Renal pelvis (tissue), 4 donors: ENCODE measurements around the gene MFSD12. TPM values are rescaled to one million over a fixed set of nuclear protein-coding genes. Genes with fewer than 3 reads are reported as not detected.
A peak's percentile ranks its signal among the peaks of the same experiment; 100 is the strongest.

Experiments
- DNase-seq: peaks from one replicate; pipeline ENCODE4 v3.0.0-alpha.2; 2013
- polyA plus RNA-seq, 3 donors: library from polyadenylated mRNA; unstranded; fragments of 120-200 nt; gene quantifications; one replicate each; pipeline ENCODE4 v1.2.1, GENCODE V29; 2013; ENCODE audit not compliant: insufficient read length in 3 of 3

Gene MFSD12
- polyA plus RNA-seq, 3 donors = 61.1 to 79.0 (median 76.0) TPM

DNA sequence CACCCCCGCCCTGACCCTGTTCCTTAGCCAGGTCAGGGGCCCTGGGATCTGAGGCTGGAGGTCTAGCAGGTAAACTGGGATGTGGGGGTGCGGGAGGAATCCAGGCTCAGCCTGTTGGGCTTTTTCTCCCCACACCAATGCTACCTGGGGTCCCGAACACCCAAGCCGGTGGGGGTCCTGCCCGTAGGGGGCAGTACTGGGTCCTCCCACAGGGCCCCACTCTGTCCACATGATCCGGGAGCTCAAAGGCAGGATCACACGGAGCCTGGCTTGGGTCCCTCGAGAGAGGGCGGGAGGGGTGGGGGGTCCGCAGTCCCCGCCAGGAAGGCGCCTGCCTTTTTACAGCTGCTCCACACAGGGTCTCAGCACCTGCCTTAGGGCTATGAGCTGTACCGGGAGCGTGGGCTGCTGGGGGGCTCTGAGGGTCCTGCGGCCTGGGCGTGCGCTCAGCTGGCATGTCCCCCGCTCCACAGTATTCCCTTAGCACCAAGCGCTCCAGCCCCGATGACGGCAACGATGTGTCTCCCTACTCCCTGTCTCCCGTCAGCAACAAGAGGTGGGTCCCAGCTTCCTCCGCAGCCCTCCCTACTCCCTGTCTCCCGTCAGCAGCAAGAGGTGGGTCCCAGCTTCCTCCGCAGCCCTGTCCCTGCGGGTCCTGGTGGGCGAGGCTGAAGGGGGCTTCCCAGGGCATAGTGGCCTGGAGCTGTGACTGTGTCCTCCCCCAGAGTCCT lies 30.7 kb downstream of the MFSD12 start:
- DNase-seq = no peak

DNA sequence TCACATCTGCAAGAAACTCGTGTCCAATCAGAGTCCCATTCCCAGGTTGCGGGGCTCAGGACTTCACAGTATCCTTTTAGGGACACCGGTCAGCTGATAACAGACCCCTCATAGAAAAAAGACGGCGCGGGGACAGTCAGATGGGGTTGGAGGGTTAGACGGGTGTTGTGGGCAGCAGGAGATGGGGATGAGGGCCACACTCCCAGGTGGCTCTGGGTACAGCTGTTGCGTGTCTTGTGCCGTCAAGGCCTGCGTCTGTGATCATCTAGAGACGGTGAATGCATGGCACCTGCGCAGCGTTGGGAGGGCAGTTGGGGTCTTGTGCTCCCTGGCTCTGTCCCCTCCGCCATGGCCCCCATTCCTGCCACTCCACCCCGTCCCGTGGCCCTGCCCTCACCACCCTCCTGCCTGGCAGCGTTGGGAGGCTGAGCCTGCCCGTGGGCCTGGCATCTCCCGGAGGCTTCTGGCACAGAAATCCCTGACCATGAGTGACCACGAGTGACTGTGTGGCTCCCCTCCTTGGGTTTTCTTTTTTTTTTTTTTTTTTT lies 32.4 kb downstream of the MFSD12 start:
- no peak for DNase-seq

DNA sequence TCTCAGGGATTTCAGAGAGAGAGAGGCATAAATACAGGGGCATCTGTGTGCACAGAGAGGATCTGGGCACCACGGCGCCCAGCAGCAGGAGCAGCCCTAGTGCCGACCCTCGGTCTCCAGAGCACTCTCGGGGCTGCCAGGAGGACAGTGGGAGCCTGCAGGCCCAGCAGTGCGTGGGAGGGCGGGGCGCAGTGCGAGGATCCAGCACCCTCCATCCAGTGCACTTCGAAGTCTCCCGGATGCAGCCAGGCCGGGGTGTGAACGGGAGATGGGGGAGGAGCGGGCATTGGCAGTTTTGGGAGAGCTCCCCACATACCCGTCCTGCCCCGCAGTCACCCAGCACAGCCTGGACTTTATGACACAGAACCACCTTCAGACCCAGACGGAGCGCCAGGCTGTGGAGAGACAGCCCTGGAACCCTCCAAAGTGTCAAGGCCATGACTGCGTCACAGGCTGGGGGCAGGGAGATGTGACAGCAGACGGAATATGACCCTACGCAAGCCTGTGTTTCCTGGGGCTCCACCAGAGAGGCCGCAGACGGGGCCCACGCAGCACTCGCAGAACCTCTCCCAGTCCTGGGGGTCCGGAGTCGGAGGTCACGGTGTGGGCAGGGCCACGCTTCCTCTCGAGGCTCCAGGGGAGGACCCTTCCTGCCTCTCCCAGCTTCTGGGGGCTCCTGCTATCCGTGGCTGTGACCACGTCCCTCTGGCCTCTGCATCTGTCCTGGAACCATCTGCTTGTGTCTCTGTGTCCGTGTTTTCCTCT lies 33.1 kb downstream of the MFSD12 start:
- DNase-seq = no peak

DNA sequence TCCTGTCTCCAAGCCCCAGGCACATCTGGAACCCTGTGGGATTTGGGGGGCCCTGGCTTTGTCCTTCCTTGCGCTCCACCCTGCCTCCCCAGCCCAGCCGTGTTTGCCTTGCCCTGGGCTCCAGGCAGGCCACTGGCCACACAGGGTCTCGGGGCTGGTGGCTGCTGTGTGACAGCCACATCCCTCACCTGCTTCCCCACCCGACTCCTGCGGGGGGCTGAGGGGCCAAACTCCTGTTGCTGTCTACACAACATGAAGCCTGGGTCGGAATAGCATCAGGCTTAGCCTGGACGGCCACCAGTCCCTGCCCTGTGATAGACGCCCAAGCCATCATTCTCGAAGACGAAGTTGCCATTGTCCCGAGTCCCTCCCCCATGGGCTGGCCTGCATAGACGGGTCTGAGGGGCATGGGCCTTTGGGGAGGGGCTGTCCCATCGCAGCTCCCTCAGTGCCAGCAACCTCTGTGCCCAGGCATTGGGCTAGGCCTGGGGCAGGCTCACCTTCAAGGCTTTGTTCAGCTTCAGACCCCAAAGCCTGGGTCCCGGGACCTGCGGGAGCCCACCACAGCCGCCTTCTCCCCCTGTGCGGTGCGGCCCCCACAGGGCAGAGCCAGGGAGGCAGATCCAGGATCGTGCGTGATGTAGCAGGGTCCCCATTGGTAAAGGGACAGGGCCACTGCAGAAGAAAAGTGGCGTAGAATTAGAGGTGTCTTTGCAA lies 33.9 kb downstream of the MFSD12 start:
- DNase-seq = no peak

DNA sequence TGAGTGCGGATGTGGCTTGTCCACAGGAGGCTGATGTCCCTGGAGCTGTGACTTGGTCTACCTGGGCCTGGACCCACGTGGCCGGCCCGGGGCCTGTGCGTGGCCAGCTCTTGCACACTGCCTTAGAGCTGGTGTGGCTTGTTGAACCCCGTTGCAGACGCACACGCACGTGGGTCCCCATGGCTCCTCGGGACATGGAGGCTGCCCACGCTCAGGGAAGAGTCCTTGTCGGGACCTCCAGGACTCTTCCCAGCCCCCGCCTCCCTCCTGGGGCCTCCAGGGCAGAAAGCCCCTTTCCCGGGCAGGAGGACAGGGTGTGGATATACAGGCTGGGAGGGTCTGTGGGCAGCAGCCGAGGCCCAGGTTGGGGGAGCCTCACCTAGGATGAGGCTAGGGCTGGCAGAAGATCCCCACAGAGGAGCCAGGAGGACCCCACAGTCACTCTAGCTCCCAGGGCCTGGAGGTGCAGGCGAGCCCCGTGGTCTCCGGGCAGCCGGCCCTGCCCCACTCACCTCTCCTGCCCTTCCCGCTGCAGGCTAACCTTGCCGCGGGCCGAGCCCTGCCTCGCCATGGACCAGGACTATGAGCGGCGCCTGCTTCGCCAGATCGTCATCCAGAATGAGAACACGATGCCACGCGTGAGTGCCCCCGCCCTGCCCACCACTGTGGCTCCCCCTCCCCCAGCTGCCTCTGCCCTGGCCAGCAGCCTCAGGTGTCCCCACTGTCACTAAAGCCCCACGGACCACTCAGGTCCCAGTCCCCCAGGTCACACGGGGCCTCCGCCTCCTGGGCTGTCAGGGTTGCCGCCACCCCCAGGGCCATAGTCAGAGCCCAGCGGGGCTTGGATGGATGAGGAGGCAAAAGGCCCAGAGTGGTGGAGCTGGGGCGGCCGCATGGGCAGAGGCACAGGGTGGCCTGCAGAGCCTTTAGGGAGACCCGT lies 34.7 kb downstream of the MFSD12 start:
- DNase-seq = no peak

- DNase-seq = no peak
Observed at GRCh38 chr19:3521104-3521445, 36.3 kb downstream of the MFSD12 start.

DNA sequence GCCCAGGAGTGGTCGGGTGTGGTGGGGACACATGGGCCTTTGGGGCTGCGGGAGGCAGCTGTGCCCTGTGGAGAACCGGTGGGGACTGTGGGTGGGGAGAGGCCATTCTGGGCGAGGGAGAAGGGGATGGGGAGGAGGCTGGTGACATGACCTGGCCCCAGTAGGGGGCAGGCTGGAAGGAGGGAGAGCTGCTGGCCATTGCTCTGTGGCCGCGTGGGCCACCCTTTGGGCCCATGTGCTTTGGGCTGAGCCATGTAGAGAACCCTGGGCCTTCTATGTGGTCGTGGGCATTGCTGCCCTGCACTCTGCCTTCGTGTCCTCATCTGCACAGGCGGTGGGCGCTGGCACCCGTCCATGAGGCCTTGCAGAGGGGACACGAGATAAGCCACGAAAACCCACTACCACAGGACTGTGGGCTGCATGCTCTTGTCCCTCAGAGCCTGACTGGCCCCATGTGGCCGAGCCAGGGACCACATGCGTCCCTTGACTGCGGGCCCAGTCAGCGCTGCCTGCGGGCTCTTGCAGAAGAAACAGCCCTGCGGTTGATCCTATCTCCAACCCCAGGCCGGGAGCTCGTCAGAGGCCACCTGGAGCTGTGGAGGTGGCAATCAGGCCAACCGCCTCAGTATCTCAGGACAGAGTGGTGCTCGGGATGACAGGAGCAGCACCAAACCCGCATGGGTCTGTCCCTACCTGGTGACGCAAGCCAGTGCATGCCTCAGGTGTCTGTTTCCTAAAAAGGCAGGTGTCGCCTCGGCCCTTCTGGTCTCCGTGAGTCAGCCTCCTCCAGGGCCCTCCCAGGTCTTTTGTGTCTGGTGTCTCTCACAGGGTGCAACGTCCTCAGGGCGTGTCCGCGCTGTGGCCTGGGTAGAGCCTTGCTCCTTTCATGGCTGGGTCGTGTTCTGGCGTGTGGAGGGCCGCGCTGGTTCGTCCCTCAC lies 37.0 kb downstream of the MFSD12 start:
- DNase-seq = no peak

GRCh38 chr19:3519126-3519525 lies 38.3 kb downstream of the MFSD12 start:
- DNase-seq = no peak

DNA sequence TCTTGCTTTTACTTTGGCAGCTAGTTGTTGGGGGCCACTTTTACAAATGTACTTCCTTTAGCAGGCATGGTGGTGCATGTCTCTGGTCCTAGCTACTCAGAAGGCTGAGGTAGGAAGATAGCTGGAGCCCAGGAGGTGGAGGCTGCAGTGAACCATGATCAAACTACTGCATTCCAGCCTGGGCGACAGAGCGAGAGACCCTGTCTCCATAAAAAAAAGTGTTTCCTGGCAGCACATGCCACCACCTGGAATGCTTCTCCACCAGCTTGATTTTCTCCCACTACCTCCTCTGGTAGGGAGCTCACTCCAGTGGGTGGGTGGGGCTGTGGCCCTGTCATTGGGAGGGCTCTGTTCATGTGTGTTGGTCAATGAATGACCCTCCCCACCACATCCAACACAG lies 38.7 kb downstream of the MFSD12 start:
- DNase-seq = peak; percentile 57

- DNase-seq = no peak
Observed at GRCh38 chr19:3518255-3518654, 39.1 kb downstream of the MFSD12 start.

GRCh38 chr19:3517638-3518037 lies 39.7 kb downstream of the MFSD12 start:
- DNase-seq = no peak

GRCh38 chr19:3516675-3517207 lies 40.6 kb downstream of the MFSD12 start:
- no peak for DNase-seq

DNA sequence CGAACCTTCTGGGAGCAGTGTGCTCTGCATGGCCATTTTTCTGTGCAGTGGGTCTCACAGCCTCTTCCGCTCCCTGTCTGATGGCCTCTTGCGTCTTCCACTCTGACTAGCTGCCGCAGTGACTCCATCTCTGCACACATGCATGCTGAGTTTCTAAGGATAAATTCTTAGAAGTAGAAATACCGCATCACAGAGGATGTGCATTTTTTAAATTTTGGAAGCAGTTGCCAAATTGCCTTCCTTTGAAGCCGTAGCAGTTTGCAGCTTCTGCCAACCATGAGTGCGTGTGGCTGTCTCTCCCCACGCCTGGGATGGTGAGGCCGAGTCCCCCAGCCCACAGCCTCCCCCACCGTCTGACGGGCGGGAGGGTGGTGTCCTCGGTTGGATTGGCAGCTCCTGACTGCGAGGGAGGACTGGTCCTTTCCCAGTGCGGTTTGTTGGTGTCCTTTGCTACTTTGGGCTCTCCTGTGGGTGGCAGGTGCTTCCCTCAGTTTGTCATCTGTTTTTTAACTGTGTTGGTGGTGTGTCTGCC lies 41.4 kb downstream of the MFSD12 start:
- no peak for DNase-seq

- DNase-seq = no peak
Observed at GRCh38 chr19:3514930-3515329, 42.5 kb downstream of the MFSD12 start.

DNA sequence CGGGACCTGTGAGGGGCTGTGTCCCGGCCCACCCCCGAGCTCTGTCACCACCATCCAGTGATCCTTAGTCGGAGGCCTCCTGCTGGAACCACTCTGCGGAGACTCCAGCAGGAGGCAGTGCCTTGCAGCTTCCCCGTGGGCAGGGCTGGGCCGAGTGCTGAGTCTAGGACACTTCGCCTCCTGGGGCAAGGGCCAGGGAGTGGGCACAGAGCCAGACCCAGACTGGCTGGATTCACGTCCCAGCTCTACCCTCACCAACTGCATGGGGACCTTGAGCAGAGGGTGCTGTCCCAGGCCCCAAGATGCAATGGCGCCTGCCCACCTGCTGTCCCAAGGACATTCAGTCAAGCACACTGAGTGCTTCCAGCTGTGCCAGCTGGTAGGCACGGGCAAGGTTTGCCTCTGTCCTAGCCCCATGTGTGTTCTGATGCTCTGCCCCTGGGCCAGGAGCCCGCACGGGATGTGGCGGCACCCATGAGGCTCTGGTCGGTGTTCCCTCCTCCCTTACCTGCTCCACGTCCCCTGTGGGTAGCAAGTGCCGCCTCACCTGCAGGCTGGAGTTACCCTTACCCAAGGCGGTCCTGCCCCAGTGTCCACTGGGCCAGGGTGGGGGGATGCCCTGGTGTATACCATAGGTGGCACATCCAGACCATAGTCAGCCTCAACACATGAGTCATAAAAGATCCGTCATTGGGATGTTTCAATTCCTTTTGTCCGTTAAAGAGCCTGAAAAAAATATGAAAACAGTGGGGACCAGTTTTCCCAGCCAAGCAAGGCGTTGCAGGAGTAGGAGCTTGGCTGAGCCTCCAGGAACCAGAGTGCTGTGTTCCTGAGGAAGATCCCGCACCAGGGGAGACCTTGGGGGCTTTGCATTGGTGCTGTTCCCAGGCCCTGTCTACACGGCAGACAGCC lies 43.9 kb downstream of the MFSD12 start:
- DNase-seq = no peak

DNA sequence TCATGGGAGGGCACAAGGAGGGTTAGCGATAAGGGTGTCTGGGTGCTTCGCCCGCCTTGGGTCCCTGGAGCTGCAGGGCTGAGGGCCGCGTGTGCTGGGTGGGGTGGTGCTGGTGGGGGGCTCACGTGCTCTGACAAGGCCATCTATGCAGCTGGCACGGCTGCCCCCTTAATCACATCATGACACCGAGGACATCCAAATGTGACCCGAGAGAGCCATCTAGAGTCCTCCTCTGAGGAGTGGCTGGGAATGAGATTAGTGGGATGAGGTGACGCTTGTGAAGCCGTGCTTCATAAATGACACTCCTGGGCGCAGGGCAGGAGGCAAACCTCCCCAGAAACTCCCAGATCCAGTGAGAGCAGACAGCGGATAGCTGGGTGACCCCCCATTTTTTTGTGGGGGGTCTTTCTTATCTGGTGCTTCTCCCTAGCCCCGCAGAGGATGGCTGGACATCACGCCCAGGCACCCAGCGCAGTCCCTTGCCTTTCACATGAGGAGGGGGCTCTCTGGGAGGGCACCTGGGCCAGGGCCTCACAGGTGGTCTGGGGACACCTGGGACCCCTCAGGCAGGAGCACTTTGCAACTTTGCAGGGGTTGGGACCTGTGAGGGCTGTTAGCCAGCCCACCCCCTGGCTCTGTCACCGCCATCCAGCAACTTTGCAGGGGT lies 44.7 kb downstream of the MFSD12 start:
- no peak for DNase-seq

DNA sequence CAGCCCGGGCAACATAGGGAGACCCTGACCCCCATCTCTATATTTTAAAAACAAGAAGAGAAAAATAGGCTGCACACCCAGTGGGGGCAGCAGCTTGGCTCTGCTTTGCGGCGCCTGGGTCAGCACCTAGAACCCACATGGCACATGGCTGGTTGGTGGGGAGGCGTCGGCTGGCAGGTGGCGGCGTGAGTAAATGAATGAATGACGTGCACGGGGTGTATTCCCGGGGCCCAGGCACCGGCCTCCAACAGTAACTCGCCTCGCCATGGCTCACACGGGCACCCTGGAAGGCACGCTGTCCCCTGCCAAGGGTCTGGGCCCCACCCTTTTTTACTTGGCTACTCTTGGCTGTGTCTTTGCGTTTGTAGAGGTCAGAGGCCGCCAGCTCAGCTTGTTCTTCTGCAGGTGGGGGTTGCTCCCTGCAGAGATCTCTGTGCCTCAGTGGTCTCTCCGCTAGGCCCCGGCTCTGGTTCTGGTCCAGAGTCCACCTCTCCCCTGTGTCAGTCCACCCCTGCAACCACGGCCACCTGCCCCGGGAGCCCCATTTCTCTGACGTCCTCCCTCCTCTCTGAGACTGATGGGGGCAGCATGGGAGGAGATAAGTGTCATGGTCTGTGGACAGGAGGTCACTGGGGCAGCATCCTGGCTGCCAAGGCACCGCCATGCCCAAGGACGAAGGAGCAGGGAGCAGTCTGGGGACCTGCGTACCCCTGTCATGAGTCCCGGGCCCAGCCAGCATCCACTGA lies 45.7 kb downstream of the MFSD12 start:
- DNase-seq = no peak
